ENCODE measurements around the gene PRKCE.

- TF ChIP-seq, protein P1, sequence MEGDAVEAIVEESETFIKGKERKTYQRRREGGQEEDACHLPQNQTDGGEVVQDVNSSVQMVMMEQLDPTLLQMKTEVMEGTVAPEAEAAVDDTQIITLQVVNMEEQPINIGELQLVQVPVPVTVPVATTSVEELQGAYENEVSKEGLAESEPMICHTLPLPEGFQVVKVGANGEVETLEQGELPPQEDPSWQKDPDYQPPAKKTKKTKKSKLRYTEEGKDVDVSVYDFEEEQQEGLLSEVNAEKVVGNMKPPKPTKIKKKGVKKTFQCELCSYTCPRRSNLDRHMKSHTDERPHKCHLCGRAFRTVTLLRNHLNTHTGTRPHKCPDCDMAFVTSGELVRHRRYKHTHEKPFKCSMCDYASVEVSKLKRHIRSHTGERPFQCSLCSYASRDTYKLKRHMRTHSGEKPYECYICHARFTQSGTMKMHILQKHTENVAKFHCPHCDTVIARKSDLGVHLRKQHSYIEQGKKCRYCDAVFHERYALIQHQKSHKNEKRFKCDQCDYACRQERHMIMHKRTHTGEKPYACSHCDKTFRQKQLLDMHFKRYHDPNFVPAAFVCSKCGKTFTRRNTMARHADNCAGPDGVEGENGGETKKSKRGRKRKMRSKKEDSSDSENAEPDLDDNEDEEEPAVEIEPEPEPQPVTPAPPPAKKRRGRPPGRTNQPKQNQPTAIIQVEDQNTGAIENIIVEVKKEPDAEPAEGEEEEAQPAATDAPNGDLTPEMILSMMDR (IDR thresholded peaks at IDR 0.05), result no peak
- TF ChIP-seq POLR2A (IDR thresholded peaks at IDR 0.05), result peak; percentile 31
These were observed 172.3 kb downstream of the PRKCE start for GRCh38 chr2:45823723-45824206.
